GM12891 (cell line): ENCODE measurements around the gene DPP7.

Source experiments
- DNase-seq: peaks from one replicate; pipeline ENCODE4 v3.0.0; 2011; ENCODE audit warnings: low spot score; ENCODE audit not compliant: insufficient read length
- FAIRE-seq: peaks from 2 replicates; lab custom pipeline; 2011; peaks lifted over from hg19 to GRCh38; lab: Jason Lieb, UNC
- PAX5 ChIP-seq: IDR thresholded peaks from 2 replicates; pipeline ENCODE4 v1.6.1; 2011; ENCODE audit warnings: low read length, moderate library complexity, mild to moderate bottlenecking; ENCODE audit not compliant: insufficient read depth, severe bottlenecking
- POLR2A ChIP-seq: IDR thresholded peaks from 2 replicates; pipeline ENCODE4 v1.6.1; 2011; ENCODE audit warnings: low read depth, low read length, control low read depth
- POLR2AphosphoS5 ChIP-seq: IDR thresholded peaks from 2 replicates; pipeline ENCODE4 v1.6.1; 2011; ENCODE audit warnings: low read depth, low read length, control low read depth
- POU2F2 ChIP-seq: IDR thresholded peaks from 2 replicates; pipeline ENCODE4 v1.6.1; 2011; ENCODE audit warnings: low read depth, mild to moderate bottlenecking, control low read depth, low read length, moderate library complexity
- SPI1 ChIP-seq: IDR thresholded peaks from 2 replicates; pipeline ENCODE4 v1.6.1; 2011; ENCODE audit warnings: low read depth, low read length, control low read depth
- TAF1 ChIP-seq: IDR thresholded peaks from 2 replicates; pipeline ENCODE4 v1.6.1; 2011; ENCODE audit warnings: low read depth, low read length, control low read depth

The DPP7 gene

GRCh38 chr9:137078701-137079400 is 35.7 kb downstream of the DPP7 start:
- TF ChIP-seq POLR2AphosphoS5, result no peak
- TF ChIP-seq POU2F2, result no peak
- TF ChIP-seq POLR2A, result no peak
- no peak for TF ChIP-seq TAF1
- no peak for TF ChIP-seq PAX5
- TF ChIP-seq SPI1, result no peak
- FAIRE-seq (no peak), DNase-seq (no peak)

- TF ChIP-seq PAX5 (no peak), TAF1 (no peak), SPI1 (no peak), POLR2A (no peak), POLR2AphosphoS5 (no peak), POU2F2 (no peak)
- FAIRE-seq, result peak; percentile 85
- DNase-seq, result no peak
Observed at GRCh38 chr9:137077758-137078693, 36.5 kb downstream of the DPP7 start.

GRCh38 chr9:137077010-137077747 is 37.4 kb downstream of the DPP7 start, which contains the start of gene UAP1L1:
Gene UAP1L1 (plus strand): TSS chr9:137077517. CDS start chr9:137077533, 16 bp downstream.
- peak; percentile 86 for FAIRE-seq

GRCh38 chr9:137076636-137077009 is 37.9 kb downstream of the DPP7 start:
- TF ChIP-seq POLR2A, result no peak
- TF ChIP-seq PAX5, result no peak
- no peak for TF ChIP-seq SPI1
- no peak for TF ChIP-seq POLR2AphosphoS5
- TF ChIP-seq TAF1, result no peak
- TF ChIP-seq POU2F2, result no peak
- DNase-seq, result no peak
- no peak for FAIRE-seq

More at GRCh38 chr9:137077010-137077747, 37.4 kb downstream of the DPP7 start, which contains the start of gene UAP1L1:
- DNase-seq, result peak; percentile 69
- TF ChIP-seq POU2F2 (no peak), TAF1 (no peak), POLR2A (no peak), PAX5 (no peak), SPI1 (no peak), POLR2AphosphoS5 (no peak)

GRCh38 chr9:137075275-137075775 is 39.2 kb downstream of the DPP7 start:
- FAIRE-seq, result no peak

GRCh38 chr9:137074657-137075274 is 39.8 kb downstream of the DPP7 start:
- no peak for DNase-seq
- peak; percentile 5 for FAIRE-seq
- TF ChIP-seq POLR2A (no peak), POU2F2 (no peak), PAX5 (no peak), TAF1 (no peak), SPI1 (no peak), POLR2AphosphoS5 (no peak)

More at GRCh38 chr9:137075275-137075775, 39.2 kb downstream of the DPP7 start:
- TF ChIP-seq TAF1, result no peak
- TF ChIP-seq POU2F2, result no peak
- TF ChIP-seq POLR2A, result no peak
- no peak for TF ChIP-seq POLR2AphosphoS5
- TF ChIP-seq PAX5, result no peak
- TF ChIP-seq SPI1, result no peak
- DNase-seq, result no peak

- FAIRE-seq (no peak), DNase-seq (no peak)
- no peak for TF ChIP-seq SPI1
- no peak for TF ChIP-seq TAF1
- TF ChIP-seq POLR2AphosphoS5, result no peak
- TF ChIP-seq PAX5, result no peak
- TF ChIP-seq POU2F2, result no peak
- no peak for TF ChIP-seq POLR2A
Observed at GRCh38 chr9:137073992-137074399, 40.5 kb downstream of the DPP7 start.

- TF ChIP-seq POLR2AphosphoS5, result no peak
- TF ChIP-seq PAX5, result no peak
- TF ChIP-seq POU2F2, result no peak
- no peak for TF ChIP-seq POLR2A
- no peak for TF ChIP-seq SPI1
- TF ChIP-seq TAF1, result no peak
- no peak for FAIRE-seq
- DNase-seq, result no peak
Observed at GRCh38 chr9:137071282-137071681, 43.3 kb downstream of the DPP7 start.
